Measurements from ENCODE around the gene FKBP3.
A peak's percentile ranks its signal among the peaks of the same experiment; 100 is the strongest.

FKBP3 gene

GRCh38 chr14:45128963-45129629, 5.2 kb downstream of the FKBP3 start:
- TF ChIP-seq CTCF (IDR thresholded peaks at IDR 0.05; ENCODE audit: poor library complexity, severe bottlenecking) = no peak
- no peak overlapping the region for H3K4me3 ChIP-seq (ENCODE audit: severe bottlenecking)
- H3K36me3 ChIP-seq (ENCODE audit: low read depth) = peaks cover 77% of the 10 kb centered on the region
- H3K9me3 ChIP-seq (ENCODE audit: severe bottlenecking) = no peaks in the 10 kb centered on the region
- no peaks in the 10 kb centered on the region for H3K4me1 ChIP-seq (ENCODE audit: insufficient read depth, poor library complexity, severe bottlenecking)
- no peak for DNase-seq (ENCODE audit: low spot score)
- ATAC-seq (ENCODE audit: low read depth) = no peak
- no peaks in the 10 kb centered on the region for H3K27me3 ChIP-seq (ENCODE audit: insufficient read depth, poor library complexity, severe bottlenecking)
- no peak overlapping the region for H3K27ac ChIP-seq (ENCODE audit: poor library complexity, severe bottlenecking)

GRCh38 chr14:45125754-45126153, 8.5 kb downstream of the FKBP3 start:
- ATAC-seq (ENCODE audit: low read depth) (no peak), DNase-seq (ENCODE audit: low spot score) (no peak)
- Histone ChIP-seq H3K27ac (ENCODE audit: poor library complexity, severe bottlenecking) (no peak overlapping the region), H3K9me3 (ENCODE audit: severe bottlenecking) (no peaks in the 10 kb centered on the region), H3K27me3 (ENCODE audit: insufficient read depth, poor library complexity, severe bottlenecking) (no peaks in the 10 kb centered on the region), H3K4me3 (ENCODE audit: severe bottlenecking) (no peak overlapping the region), H3K4me1 (ENCODE audit: insufficient read depth, poor library complexity, severe bottlenecking) (no peaks in the 10 kb centered on the region), H3K36me3 (ENCODE audit: low read depth) (peaks cover 92% of the 10 kb centered on the region)
- TF ChIP-seq CTCF (IDR thresholded peaks at IDR 0.05; ENCODE audit: poor library complexity, severe bottlenecking) = no peak

GRCh38 chr14:45123271-45123670, 11.0 kb downstream of the FKBP3 start:
- H3K4me1 ChIP-seq (ENCODE audit: insufficient read depth, poor library complexity, severe bottlenecking) = no peaks in the 10 kb centered on the region
- DNase-seq (ENCODE audit: low spot score) (no peak), ATAC-seq (ENCODE audit: low read depth) (no peak)
- no peaks in the 10 kb centered on the region for H3K9me3 ChIP-seq (ENCODE audit: severe bottlenecking)
- peaks cover 92% of the 10 kb centered on the region for H3K36me3 ChIP-seq (ENCODE audit: low read depth)
- no peak overlapping the region for H3K4me3 ChIP-seq (ENCODE audit: severe bottlenecking)
- no peaks in the 10 kb centered on the region for H3K27me3 ChIP-seq (ENCODE audit: insufficient read depth, poor library complexity, severe bottlenecking)
- no peak for TF ChIP-seq CTCF (IDR thresholded peaks at IDR 0.05; ENCODE audit: poor library complexity, severe bottlenecking)
- H3K27ac ChIP-seq (ENCODE audit: poor library complexity, severe bottlenecking) = no peak overlapping the region

- no peak for DNase-seq (ENCODE audit: low spot score)
- TF ChIP-seq CTCF (IDR thresholded peaks at IDR 0.05; ENCODE audit: poor library complexity, severe bottlenecking) = no peak
- Histone ChIP-seq H3K9me3 (ENCODE audit: severe bottlenecking) (no peaks in the 10 kb centered on the region), H3K4me1 (ENCODE audit: insufficient read depth, poor library complexity, severe bottlenecking) (no peaks in the 10 kb centered on the region), H3K36me3 (ENCODE audit: low read depth) (peaks cover 95% of the 10 kb centered on the region), H3K27me3 (ENCODE audit: insufficient read depth, poor library complexity, severe bottlenecking) (no peaks in the 10 kb centered on the region), H3K27ac (ENCODE audit: poor library complexity, severe bottlenecking) (no peak overlapping the region), H3K4me3 (ENCODE audit: severe bottlenecking) (no peak overlapping the region)
- ATAC-seq (ENCODE audit: low read depth) = 0 out of 3 replicates have a peak, but pooled peaks have one; percentile 15
Observed at GRCh38 chr14:45120096-45120495, 14.2 kb downstream of the FKBP3 start.

- no peak for DNase-seq (ENCODE audit: low spot score)
- H3K9me3 ChIP-seq (ENCODE audit: severe bottlenecking) = no peaks in the 10 kb centered on the region
- H3K4me1 ChIP-seq (ENCODE audit: insufficient read depth, poor library complexity, severe bottlenecking) = no peaks in the 10 kb centered on the region
- no peak overlapping the region for H3K4me3 ChIP-seq (ENCODE audit: severe bottlenecking)
- ATAC-seq (ENCODE audit: low read depth) = no peak
- peaks cover 97% of the 10 kb centered on the region for H3K36me3 ChIP-seq (ENCODE audit: low read depth)
- no peak for TF ChIP-seq CTCF (IDR thresholded peaks at IDR 0.05; ENCODE audit: poor library complexity, severe bottlenecking)
- no peaks in the 10 kb centered on the region for H3K27me3 ChIP-seq (ENCODE audit: insufficient read depth, poor library complexity, severe bottlenecking)
- no peak overlapping the region for H3K27ac ChIP-seq (ENCODE audit: poor library complexity, severe bottlenecking)
Observed at GRCh38 chr14:45118594-45118993, 15.7 kb downstream of the FKBP3 start.
